H1 (cell line): ENCODE data around the gene RPTOR. TPM values are rescaled to one million over a fixed set of nuclear protein-coding genes. Genes with fewer than 3 reads are reported as not detected.

Experiments used
- CTCF ChIA-PET: fragments of 300-600 bp; sonication (Branson Sonifier 250); formaldehyde crosslinking; loops from one replicate; lab custom pipeline; 2021; ENCODE audit not compliant: partially characterized antibody; lab: Charles Lee
- POLR2A ChIA-PET: fragments of 300-600 bp; sonication (Branson Sonifier 250); formaldehyde crosslinking; loops from one replicate; lab custom pipeline; 2021; ENCODE audit warnings: inconsistent platforms; ENCODE audit not compliant: partially characterized antibody; lab: Charles Lee
- DNase-seq, 2 experiments: peaks; one replicate each; pipeline versions ENCODE4 v3.0.0 to v3.0.0-alpha.2; 2010 to 2022; ENCODE audit warnings: low spot score in 2 of 2, low read depth in 1 of 2, mixed read lengths in 1 of 2
- FAIRE-seq: peaks from 2 replicates; lab custom pipeline; 2011; peaks lifted over from hg19 to GRCh38; lab: Jason Lieb, UNC
- H2AFZ ChIP-seq: 2 replicates; pipeline ENCODE4 v1.8.1; 2012; ENCODE audit warnings: low read length, inconsistent platforms
- H2AK5ac ChIP-seq: 2 replicates; pipeline ENCODE4 v1.6.1; 2013; ENCODE audit warnings: low read depth, low read length
- H2BK120ac ChIP-seq: replicated peaks from 2 replicates; pipeline ENCODE3; 2013; ENCODE audit warnings: low read depth, low read length, inconsistent platforms
- H2BK12ac ChIP-seq: 2 replicates; pipeline ENCODE4 v1.6.1; 2013; ENCODE audit warnings: low read depth, low read length
- H2BK15ac ChIP-seq: 2 replicates; pipeline ENCODE4 v1.6.1; 2013; ENCODE audit warnings: low read length
- H2BK20ac ChIP-seq: 2 replicates; pipeline ENCODE4 v1.6.1; 2013; ENCODE audit warnings: low read length
- H2BK5ac ChIP-seq: 2 replicates; pipeline ENCODE4 v1.6.1; 2013; ENCODE audit warnings: low read depth, low read length
- H3K14ac ChIP-seq: 2 replicates; pipeline ENCODE4 v1.6.1; 2013; ENCODE audit warnings: inconsistent platforms; ENCODE audit not compliant: insufficient read length
- H3K18ac ChIP-seq: 2 replicates; pipeline ENCODE4 v1.6.1; 2013; ENCODE audit warnings: low read length; ENCODE audit errors: extremely low read depth
- H3K23ac ChIP-seq: 2 replicates; pipeline ENCODE4 v1.6.1; 2013; ENCODE audit warnings: inconsistent platforms; ENCODE audit not compliant: insufficient read length
- H3K23me2 ChIP-seq: 2 replicates; pipeline ENCODE4 v1.6.1; 2013; ENCODE audit warnings: low read depth, low read length
- H3K27ac ChIP-seq: 2 replicates; pipeline ENCODE4 v1.6.1; 2011; ENCODE audit warnings: low read depth, low read length, inconsistent platforms
- H3K27me3 ChIP-seq, 4 experiments: replicated peaks in 1 of 4; 1 replicate in 1 of 4; 2 replicates in 3 of 4; pipeline versions ENCODE4 v1.6.1 to v1.8.1; 2011 to 2013; ENCODE audit warnings: low read length in 3 of 4, mild to moderate bottlenecking in 3 of 4, inconsistent platforms in 2 of 4, mixed read lengths in 2 of 4, moderate library complexity in 1 of 4; ENCODE audit not compliant: control insufficient read depth in 3 of 4, insufficient read depth in 3 of 4; ENCODE audit errors: extremely low read depth in 1 of 4
- H3K36me3 ChIP-seq, 4 experiments: 2 replicates each; pipeline versions ENCODE4 v1.6.1 to v1.8.1; 2011 to 2013; ENCODE audit warnings: mild to moderate bottlenecking in 4 of 4, low read length in 3 of 4, moderate library complexity in 2 of 4, control low read depth in 1 of 4, inconsistent platforms in 1 of 4; ENCODE audit not compliant: insufficient read depth in 4 of 4, control insufficient read depth in 2 of 4
- H3K4ac ChIP-seq: replicated peaks from 2 replicates; pipeline ENCODE3; 2013; ENCODE audit warnings: low read length, low read depth, mixed read lengths, inconsistent platforms; ENCODE audit not compliant: insufficient read length
- H3K4me1 ChIP-seq, 4 experiments: replicated peaks in 1 of 4; 1 replicate in 1 of 4; 2 replicates in 3 of 4; pipeline versions ENCODE4 v1.6.1 to v1.8.1; 2011 to 2013; ENCODE audit warnings: low read length in 3 of 4, inconsistent platforms in 2 of 4, mixed read lengths in 1 of 4; ENCODE audit not compliant: insufficient read depth in 4 of 4, control insufficient read depth in 3 of 4
- H3K4me2 ChIP-seq, 2 experiments: 2 replicates each; pipeline versions ENCODE4 v1.6.1 to v1.8.1; 2011 to 2013; ENCODE audit warnings: low read depth in 2 of 2, low read length in 2 of 2, control low read depth in 1 of 2, inconsistent platforms in 1 of 2, mild to moderate bottlenecking in 1 of 2; ENCODE audit not compliant: insufficient read depth in 1 of 2
- H3K4me3 ChIP-seq, 4 experiments: fragments of 200-600, 300-600 bp in 1 of 4; sonication (generic), shearing (Covaris generic), sonication (Bioruptor Twin) in 1 of 4; 2 replicates each; pipeline versions ENCODE4 v1.5.1 to v1.8.1; 2011 to 2016; ENCODE audit warnings: low read length in 4 of 4, low read depth in 3 of 4, control low read depth in 2 of 4, inconsistent platforms in 2 of 4, mild to moderate bottlenecking in 2 of 4, mixed read lengths in 1 of 4, moderate library complexity in 1 of 4; ENCODE audit not compliant: insufficient read depth in 2 of 4; ENCODE audit errors: extremely low read depth in 1 of 4
- H3K56ac ChIP-seq: replicated peaks from 2 replicates; pipeline ENCODE3; 2013; ENCODE audit warnings: low read depth, mild to moderate bottlenecking, mixed read lengths, low read length, inconsistent platforms; ENCODE audit not compliant: insufficient read length
- H3K79me1 ChIP-seq: 2 replicates; pipeline ENCODE4 v1.6.1; 2013; ENCODE audit warnings: low read depth, low read length, control low read depth
- H3K79me2 ChIP-seq, 2 experiments: 2 replicates each; pipeline versions ENCODE4 v1.6.1 to v1.8.1; 2012 to 2013; ENCODE audit warnings: low read length in 2 of 2, mild to moderate bottlenecking in 2 of 2, inconsistent platforms in 1 of 2; ENCODE audit not compliant: insufficient read depth in 2 of 2, control insufficient read depth in 1 of 2
- H3K9ac ChIP-seq, 4 experiments: replicated peaks in 1 of 4; 1 replicate in 1 of 4; 2 replicates in 3 of 4; pipeline versions ENCODE4 v1.6.1 to v1.8.1; 2011 to 2013; ENCODE audit warnings: low read depth in 3 of 4, low read length in 3 of 4, control low read depth in 2 of 4, mild to moderate bottlenecking in 2 of 4, moderate library complexity in 2 of 4, inconsistent platforms in 1 of 4; ENCODE audit errors: extremely low read depth in 1 of 4
- H3K9me3 ChIP-seq, 2 experiments: 2 replicates each; pipeline versions ENCODE4 v1.6.1 to v1.8.1; 2012 to 2013; ENCODE audit warnings: mild to moderate bottlenecking in 2 of 2, moderate library complexity in 2 of 2, control low read depth in 1 of 2, inconsistent platforms in 1 of 2, low read depth in 1 of 2, low read length in 1 of 2, mixed read lengths in 1 of 2; ENCODE audit not compliant: insufficient read depth in 2 of 2
- H4K20me1 ChIP-seq, 2 experiments: replicated peaks in 1 of 2; 2 replicates each; pipeline versions ENCODE3 to v1.8.1; 2011 to 2013; ENCODE audit warnings: inconsistent platforms in 2 of 2, low read length in 2 of 2, mild to moderate bottlenecking in 1 of 2; ENCODE audit not compliant: insufficient read depth in 2 of 2, control insufficient read depth in 1 of 2
- H4K5ac ChIP-seq: 2 replicates; pipeline ENCODE4 v1.6.1; 2013; ENCODE audit warnings: low read length, low read depth, mixed read lengths, inconsistent platforms; ENCODE audit not compliant: insufficient read length
- H4K8ac ChIP-seq: 2 replicates; pipeline ENCODE4 v1.8.0; 2013; ENCODE audit warnings: mild to moderate bottlenecking, moderate library complexity, low read length, inconsistent platforms; ENCODE audit not compliant: insufficient read depth; ENCODE audit errors: extremely low read depth
- H4K91ac ChIP-seq: replicated peaks from 2 replicates; pipeline ENCODE3; 2013; ENCODE audit warnings: low read length, mixed read lengths, inconsistent platforms; ENCODE audit not compliant: insufficient read length
- CBX8 ChIP-seq: fragments of 300-800, 300-1000 bp; sonication (generic); IDR thresholded peaks from 2 replicates; pipeline ENCODE4 v1.7.1; 2016; ENCODE audit warnings: low read depth, low read length, borderline replicate concordance
- CHD1 ChIP-seq: IDR thresholded peaks from 2 replicates; pipeline ENCODE4 v1.6.1; 2012; ENCODE audit warnings: low read depth, low read length, improper control_type of control experiment
- EZH2 ChIP-seq: fragments of 200-600 bp; sonication (generic); IDR thresholded peaks from 2 replicates; pipeline ENCODE4 v1.7.1; 2012; ENCODE audit warnings: low read depth, mild to moderate bottlenecking, moderate library complexity, low read length, inconsistent platforms; ENCODE audit not compliant: severe bottlenecking
- GTF2F1 ChIP-seq: IDR thresholded peaks from 2 replicates; pipeline ENCODE4 v1.6.1; 2012; ENCODE audit warnings: low read depth, low read length, improper control_type of control experiment, borderline replicate concordance
- NANOG ChIP-seq: IDR thresholded peaks from 2 replicates; pipeline ENCODE4 v1.6.1; 2011; ENCODE audit warnings: low read length, low read depth, mild to moderate bottlenecking, inconsistent platforms; ENCODE audit not compliant: insufficient read depth, poor library complexity, severe bottlenecking
- RBBP5 ChIP-seq: IDR thresholded peaks from 2 replicates; pipeline ENCODE4 v1.7.1; 2012; ENCODE audit warnings: low read depth, mild to moderate bottlenecking, inconsistent platforms, low read length, moderate library complexity, borderline replicate concordance
- RNF2 ChIP-seq: fragments of 200-900, 300-1000 bp; sonication (generic); IDR thresholded peaks from 2 replicates; pipeline ENCODE4 v1.7.1; 2016; ENCODE audit warnings: borderline replicate concordance, low read depth, mild to moderate bottlenecking, antibody characterized with exemption, low read length; ENCODE audit not compliant: poor library complexity, severe bottlenecking; ENCODE audit errors: missing control alignments
- SRF ChIP-seq: IDR thresholded peaks from 2 replicates; pipeline ENCODE4 v1.6.1; 2011; ENCODE audit warnings: mild to moderate bottlenecking, low read depth, low read length, moderate library complexity
- WGBS, 2 experiments: shearing (Covaris generic) in 1 of 2; methylation state at CpG; one replicate each; pipeline versions ENCODE4 v1.1.6 to v1.1.7; 2013 to 2015; ENCODE audit warnings: low lambda C conversion rate in 2 of 2, mixed read lengths in 2 of 2, inconsistent platforms in 1 of 2, low coverage in 1 of 2, missing lambda C conversion rate in 1 of 2; ENCODE audit not compliant: insufficient replicate concordance in 2 of 2, insufficient coverage in 1 of 2, insufficient read length in 1 of 2; ENCODE audit errors: extremely low coverage in 1 of 2, missing lambda C conversion rate in 1 of 2; 5-methylcytosine and 5-hydroxymethylcytosine counted together
- polyA plus RNA-seq, 7 experiments: library from polyadenylated mRNA; depleted of rRNA in 3 of 7; stranded (reverse) in 5 of 7; unstranded in 2 of 7; fragments of >200 nt in 5 of 7; fragments of 200-250 nt in 2 of 7; gene quantifications; 1 replicate in 5 of 7; 2 replicates in 1 of 7; 4 replicates in 1 of 7; pipeline versions ENCODE4 v1.2.1 to v1.2.3, GENCODE V29; 2011 to 2013; ENCODE audit warnings: missing spikeins in 2 of 7, mixed read lengths in 2 of 7
- total RNA-seq: library from RNA; stranded (reverse); fragmentation: NEBNext Ultra II Directional; extraction: Animal tissue kit (Norgen Biotek cat#: 25700); gene quantifications from 2 replicates; pipeline ENCODE4 v1.2.1, GENCODE V29; 2021

RPTOR gene
- total and polyA plus RNA-seq, 2 of the 8 experiments (the other 6 are each of a cell fraction or from before 2014, with no cell fraction given), result 6.9 to 28.7 TPM

DNA sequence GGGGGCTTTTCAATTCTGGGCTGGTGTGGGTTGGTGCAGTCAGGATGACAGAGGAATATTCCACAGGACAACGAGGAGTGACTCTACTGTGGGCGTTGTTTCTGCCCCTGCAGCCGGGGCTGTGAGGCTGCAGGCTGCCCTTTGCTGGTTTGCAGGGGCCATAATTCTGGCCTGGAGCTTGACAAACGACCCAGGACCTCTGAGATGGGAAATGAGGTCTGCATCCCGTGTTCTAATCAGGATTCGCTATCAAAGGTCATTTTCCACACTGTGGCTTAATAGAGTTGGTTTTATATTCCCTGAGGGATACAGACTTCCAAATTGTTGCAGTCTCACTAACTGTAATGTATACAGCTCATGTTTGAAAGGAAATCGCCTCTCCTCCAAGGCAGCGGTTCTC, 180.9 kb downstream of the RPTOR start:
- Histone ChIP-seq H2BK20ac (no peak overlapping the region), H3K79me1 (peaks cover 11% of the 10 kb centered on the region; the same call in 1 of the 2 replicates), H3K9ac (no peak overlapping the region), H4K20me1 (peaks cover 1 to 2% of the 10 kb centered on the region in 2 experiments), H3K79me2 (peaks cover 0 to 9% of the 10 kb centered on the region in 2 experiments; a peak in 2 of 4 replicates), H3K4me1 (peaks cover 0 to 5% (median 2%) of the 10 kb centered on the region in 4 experiments; a peak in 1 of 7 replicates), H4K8ac (no peak overlapping the region), H3K14ac (no peak overlapping the region), H3K27ac (no peak overlapping the region), H2AK5ac (no peak overlapping the region), H3K23ac (no peak overlapping the region), H3K27me3 (no peaks in the 10 kb centered on the region), H3K23me2 (0 out of 2 replicates have a peak, but pooled peaks cover 2% of the 10 kb centered on the region), H3K4me2 (no peak overlapping the region), H3K18ac (no peak overlapping the region), H2BK12ac (no peak overlapping the region), H3K9me3 (no peaks in the 10 kb centered on the region), H2BK15ac (no peak overlapping the region), H2BK5ac (no peak overlapping the region; the same call in 1 of the 2 replicates), H4K91ac (no peak overlapping the region), H4K5ac (no peak overlapping the region), H2AFZ (no peak overlapping the region), H3K56ac (no peak overlapping the region), H3K4me3 (no peak overlapping the region), H3K4ac (no peak overlapping the region), H2BK120ac (no peak overlapping the region), H3K36me3 (no peaks in the 10 kb centered on the region)
- TF ChIP-seq RNF2 (no peak), NANOG (no peak), GTF2F1 (no peak), RBBP5 (no peak), EZH2 (no peak), CBX8 (no peak), SRF (no peak), CHD1 (no peak)
- no peak for FAIRE-seq
- 92% methylated on average over 8 of the region's 8 CpGs; no CpG with 5 or more reads in 1 of the 2 experiments for WGBS, 2 experiments
- no peak for DNase-seq
- POLR2A ChIA-PET, result no interaction called here
- CTCF ChIA-PET, result interaction anchor here (0.8 kb wide), 1 partner anchor 33 kb away, joined by 3 read pairs; no protein-coding TSS in a partner anchor
